Measurements from ENCODE around the gene ARHGAP26.

GRCh38 chr5:143218517-143219170 lies 448.5 kb downstream of the ARHGAP26 start:
- TF ChIP-seq CTCF (IDR thresholded peaks at IDR 0.05), result no peak
- no peak for TF ChIP-seq POLR2A (IDR thresholded peaks at IDR 0.05)
